ENCODE data around the gene SYAP1.
"Not testable (repeated sequence)": the region's sequence is repeated elsewhere in the genome, so short reads cannot be mapped to it uniquely, and the experiment has no call there.

Gene SYAP1, protein sequence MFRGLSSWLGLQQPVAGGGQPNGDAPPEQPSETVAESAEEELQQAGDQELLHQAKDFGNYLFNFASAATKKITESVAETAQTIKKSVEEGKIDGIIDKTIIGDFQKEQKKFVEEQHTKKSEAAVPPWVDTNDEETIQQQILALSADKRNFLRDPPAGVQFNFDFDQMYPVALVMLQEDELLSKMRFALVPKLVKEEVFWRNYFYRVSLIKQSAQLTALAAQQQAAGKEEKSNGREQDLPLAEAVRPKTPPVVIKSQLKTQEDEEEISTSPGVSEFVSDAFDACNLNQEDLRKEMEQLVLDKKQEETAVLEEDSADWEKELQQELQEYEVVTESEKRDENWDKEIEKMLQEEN

DNA sequence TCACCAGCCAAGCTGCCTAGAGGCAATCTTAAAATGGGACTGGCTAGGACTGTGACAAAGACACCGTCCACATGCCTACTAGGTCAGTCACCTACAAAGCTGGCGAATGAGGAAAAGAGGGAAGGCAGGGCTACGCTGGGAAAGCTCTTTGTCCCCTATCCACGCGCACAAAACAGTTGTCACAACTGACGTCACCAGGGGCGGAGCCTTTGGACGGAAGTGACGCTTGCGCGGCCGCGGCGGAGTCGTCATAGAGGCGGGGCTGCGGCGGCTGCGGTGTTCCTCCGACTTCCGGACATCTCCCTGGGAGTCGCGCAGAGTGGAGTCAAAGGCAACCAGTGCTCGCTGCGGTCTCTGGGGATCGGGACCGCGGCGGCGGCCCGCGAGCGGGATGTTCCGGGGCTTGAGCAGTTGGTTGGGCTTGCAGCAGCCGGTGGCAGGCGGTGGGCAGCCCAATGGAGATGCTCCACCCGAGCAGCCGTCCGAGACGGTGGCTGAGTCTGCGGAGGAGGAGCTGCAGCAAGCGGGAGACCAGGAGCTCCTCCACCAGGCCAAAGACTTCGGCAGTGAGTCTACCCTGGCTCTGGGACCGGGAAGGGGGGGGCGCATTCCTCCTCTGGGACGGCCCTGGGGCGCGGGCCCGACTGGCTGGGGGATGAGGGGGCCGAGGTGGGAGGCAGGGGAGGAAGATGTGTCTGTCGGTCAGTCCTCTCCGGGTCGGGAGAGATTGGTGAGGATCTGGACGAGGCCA, at the start of gene SYAP1:
Gene SYAP1, plus strand, starts transcription at position 279 of the 751 bp plus-strand sequence. Its CDS starts 113 bp downstream, at position 392.
- peak; percentile 97 to 100 (median 100) for DNase-seq

DNA sequence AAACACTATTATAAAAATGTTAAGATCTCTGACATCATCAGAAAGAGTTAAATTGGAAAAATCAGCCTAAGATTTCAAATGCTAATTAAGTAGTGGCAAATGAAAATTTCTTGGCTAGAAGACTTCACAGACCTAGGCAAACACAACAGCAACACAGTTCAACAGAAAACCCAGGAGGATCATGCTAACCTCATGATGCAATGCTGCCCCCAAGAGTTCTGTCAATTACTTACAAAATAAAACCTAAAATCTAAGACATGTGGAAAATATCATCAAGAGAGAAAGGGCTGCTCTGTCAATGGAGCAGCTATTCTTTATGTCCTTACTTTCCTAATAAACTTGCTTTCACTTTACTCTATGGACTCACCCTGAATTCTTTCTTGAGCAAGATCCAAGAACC, 48.4 kb upstream of the SYAP1 start:
- DNase-seq, result peak in 2 of 3 experiments; percentile 40 to 79

DNA sequence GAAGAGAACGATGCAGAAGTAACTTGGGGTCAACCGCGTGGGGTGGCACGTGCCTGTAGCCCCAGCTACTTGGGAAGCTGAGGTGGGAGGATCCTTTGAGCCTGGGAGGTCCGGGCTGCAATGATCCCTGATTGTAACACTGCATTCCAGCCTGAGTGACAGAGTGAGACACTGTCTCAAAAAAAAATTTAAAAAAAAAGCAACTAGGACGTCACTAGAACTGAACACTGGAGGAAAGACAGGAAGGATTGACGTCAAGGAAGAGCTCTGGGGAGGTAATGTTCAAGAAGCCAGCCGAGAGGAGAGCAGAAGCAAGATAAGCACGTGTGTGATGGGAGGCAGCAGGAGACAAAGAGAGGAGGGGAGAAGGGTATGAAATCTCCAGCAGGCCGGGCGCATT, 40.7 kb upstream of the SYAP1 start:
- DNase-seq, result no peak

DNA sequence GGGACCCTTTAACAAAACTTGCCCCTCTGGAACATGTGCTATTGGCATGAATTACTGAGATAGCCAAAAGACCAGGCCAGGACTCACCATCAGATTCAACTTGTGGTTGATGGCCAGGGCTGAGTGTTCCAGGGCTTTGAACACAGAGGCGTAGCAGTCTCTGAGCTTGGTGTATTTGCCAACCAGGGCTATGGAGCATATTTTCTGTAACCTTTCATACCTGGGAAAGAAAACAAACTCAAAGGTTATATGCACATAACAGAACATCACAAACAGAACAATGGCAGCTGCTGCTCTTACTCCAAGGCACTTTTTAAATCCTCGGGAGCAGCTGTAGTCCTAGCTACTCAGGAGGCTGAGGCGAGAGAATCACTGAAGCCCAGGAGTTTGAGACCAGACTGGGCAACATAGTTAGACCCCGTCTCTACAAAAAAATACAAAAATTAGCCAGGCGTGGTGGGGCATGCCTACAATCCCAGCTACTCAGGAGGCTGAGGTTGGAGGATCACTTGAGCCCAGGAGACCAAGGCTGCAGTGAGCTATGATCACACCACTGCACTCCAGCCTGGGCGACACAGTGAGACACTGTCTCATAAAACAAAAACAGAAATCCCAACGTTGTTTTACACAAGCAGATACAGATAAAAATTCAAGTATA, 36.3 kb upstream of the SYAP1 start:
- DNase-seq, result no peak

DNA sequence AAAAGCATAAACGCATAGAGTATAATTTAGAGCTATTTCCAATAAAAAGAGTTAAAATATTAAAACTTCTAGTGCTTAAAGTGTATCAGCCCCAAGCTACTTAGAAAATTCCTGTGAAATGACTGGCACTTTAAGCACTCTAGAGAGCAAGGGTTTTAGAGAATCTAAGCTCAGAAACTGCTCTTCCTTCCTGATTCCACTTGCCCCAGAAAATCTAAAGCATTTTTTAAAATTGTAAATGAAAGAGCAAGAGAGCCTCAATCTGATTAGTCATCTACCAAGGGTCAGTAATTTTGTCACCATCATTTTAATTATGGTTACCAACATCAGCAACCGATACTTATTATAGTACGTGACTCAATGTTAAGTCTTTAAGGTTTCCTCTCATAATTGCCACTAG, 31.9 kb upstream of the SYAP1 start:
- no peak for DNase-seq

DNA sequence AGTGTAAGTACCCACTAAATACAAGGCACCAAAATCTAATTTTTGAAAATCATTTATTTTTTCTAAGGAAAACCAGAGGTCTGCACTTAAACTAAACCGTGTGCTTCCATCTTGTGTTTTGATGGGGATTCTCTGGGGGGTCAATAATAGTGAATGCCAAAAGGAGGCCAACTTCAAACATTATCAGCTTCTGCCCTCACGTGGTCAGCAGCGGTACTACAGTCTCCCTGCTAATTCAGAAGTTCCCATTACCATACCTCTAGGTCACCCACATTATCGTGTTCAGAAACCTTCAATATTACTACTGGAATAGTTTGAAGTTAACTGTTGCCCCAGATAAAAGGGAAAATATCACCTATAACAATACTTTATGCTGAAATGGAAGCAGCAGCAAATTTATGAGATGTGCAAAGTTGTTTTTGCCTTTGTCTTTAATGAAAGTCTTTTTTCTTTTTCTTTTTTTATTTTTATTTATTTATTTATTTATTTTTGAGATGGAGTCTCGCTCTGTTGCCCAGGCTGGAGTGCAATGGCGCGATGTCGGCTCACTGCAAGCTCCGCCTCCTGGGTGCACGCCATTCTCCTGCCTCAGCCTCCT, 24.2 kb upstream of the SYAP1 start:
- DNase-seq, result peak; percentile 55 to 83 (median 64)

DNA sequence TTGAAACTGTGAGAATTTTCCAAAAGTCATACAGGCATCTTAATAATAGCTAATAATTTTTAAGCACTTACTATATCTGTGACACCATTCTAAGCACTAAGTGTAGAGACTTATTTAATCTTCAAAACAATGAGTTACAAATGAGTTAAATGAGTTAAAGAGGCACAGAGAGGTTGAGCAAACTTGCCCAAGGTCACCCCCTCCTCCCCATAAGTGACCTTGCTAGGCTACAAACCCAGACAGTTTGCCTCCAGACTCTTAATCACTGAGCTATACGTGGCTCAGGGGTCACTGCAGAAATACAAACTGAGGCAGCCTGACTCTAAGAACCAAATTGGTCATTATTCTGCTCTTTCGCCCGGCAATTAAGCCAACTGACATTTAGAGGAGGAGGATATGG, 22.5 kb upstream of the SYAP1 start:
- no peak for DNase-seq

DNA sequence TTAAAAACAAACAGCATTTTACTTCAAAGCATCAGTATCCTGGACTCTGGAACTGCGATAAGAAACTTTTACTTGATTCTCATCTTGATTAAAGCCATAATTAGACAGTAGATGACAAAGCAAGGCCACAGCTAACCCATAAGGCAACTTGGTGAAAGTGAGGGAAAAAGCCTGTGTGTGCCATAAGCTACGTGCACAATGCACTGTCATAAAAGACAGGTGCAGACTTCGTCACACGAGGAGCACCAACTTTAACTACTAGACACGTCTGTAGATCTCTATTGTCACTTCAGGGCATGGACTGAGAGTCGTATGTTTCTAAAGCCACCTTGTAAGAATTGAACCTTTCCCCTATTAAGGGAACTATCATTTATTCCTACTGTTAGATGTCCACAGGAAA, 20.0 kb upstream of the SYAP1 start:
- DNase-seq, result peak in 1 of 3 experiments; percentile 9

DNA sequence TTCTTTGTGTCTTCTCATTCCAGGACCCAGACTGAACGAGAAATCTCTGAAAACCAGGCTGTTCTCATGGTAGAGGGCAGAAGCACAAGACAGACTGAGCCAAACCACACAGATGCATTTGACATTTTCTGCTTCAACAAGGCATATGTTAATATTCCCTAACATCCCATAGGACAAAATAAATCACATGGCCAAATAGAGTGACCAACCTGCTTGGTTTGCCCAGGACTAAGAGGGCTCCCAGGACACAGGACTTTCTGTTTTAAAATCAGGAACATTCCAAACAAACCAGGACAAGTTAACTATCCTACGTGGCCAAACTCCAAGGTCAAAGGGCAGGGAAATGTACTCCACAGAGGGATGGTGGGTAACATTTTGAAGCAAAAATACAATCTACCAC, 18.7 kb upstream of the SYAP1 start:
- DNase-seq, result no peak

DNA sequence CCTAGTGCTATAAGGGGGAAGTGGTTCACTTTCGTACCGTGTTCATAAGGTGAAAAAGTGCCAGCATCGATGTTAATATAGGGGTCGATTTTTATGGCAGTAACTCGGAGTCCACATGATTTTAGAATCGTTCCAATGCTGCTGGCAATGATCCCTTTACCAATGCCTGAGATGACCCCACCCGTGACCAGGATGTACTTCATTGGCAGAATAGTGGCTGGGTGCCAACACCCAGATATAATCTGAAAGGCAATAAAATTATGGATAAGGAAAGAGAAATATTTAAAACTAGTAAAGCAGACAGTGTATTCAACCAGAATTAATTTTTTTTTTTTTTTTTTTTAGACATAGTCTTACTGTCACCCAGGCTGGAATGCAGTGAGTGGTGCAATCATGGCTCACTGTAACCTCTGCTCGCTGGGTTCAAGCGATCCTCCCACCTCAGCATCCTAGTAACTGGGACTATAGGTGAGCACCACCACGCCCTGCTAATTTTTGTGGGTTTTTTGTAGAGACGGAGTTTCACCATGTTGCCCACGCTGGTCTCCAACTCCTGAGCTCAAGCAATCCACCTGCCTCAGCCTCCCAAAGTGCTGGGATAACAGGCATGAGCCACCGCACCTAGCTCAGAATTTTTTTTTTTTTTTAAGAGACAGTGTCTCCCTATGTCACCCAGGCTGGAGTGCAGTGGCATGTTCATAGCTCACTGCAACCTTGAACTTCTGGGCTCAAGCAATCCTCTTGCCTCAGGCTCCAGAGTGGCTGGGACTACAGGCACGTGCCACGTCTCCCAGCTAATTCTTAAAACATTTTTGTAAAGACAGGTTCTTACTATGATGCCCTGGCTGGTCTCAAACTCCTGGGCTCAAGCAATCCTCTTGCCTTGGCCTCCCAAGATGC, 16.5 kb upstream of the SYAP1 start:
- DNase-seq, result no peak

DNA sequence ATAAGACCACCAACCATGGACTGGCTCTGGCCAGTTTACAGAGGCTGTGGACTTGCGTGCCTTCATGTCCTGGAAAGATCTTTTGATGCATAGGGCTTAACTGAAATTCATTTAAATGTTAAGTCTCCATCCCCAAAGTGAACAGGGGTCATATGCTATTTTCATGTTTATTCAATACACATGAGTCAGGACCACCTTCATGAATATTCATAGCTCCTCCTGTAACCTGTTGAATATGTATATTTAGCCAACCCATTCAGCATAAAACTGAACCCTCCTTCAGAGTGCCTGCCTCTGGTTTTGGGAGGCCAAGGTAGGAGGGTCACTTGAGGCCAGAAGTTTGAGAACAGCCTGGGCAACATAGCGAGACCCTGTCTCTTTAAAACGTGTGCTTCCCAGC, 14.0 kb upstream of the SYAP1 start:
- DNase-seq, result no peak

DNA sequence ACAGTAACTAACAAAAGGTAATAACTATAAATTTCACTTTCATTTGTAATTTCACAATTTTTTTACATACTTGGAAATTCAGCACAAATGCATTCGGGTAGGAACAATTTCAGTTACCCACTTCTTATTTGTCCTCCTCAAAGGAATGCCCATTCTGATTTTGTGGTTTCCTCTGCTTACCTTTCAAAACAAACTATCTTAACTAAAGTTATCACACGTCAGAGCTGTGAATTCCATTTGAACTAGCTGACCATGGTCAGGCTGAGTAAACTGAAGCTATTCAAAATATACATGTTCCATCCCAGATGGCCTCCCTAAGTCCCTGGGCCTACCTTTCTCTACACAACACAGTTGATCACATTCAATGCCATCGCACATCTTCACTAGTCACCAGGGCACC, 11.4 kb upstream of the SYAP1 start:
- no peak for DNase-seq

DNA sequence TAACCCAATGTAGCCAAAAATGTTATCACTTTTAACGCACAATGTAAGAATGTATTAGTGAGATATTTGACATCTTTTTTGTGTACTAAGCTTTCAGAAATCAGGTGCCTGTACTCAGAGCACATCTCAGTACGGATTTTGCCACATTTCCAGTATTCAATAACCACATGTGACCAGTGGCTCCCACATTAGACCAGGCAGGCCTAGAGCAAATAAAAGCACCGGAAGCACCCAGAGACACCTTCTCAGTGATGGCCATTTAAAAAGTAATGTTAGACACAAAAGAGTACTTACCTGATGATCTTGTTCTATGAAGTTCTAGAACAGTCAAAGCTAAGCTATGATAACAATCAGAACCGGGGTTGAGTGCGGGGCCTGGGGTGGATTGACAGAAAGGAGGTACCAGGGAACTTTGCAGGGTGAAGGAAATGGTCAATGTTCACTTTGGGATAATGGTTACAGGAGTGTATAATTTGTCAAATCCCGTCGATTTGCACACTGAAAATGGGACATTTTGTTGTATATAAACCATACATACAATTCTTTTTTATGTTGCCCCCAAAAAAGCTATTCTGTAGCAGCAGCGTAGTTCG, 8.1 kb upstream of the SYAP1 start:
- peak in 1 of 3 experiments; percentile 53 for DNase-seq

DNA sequence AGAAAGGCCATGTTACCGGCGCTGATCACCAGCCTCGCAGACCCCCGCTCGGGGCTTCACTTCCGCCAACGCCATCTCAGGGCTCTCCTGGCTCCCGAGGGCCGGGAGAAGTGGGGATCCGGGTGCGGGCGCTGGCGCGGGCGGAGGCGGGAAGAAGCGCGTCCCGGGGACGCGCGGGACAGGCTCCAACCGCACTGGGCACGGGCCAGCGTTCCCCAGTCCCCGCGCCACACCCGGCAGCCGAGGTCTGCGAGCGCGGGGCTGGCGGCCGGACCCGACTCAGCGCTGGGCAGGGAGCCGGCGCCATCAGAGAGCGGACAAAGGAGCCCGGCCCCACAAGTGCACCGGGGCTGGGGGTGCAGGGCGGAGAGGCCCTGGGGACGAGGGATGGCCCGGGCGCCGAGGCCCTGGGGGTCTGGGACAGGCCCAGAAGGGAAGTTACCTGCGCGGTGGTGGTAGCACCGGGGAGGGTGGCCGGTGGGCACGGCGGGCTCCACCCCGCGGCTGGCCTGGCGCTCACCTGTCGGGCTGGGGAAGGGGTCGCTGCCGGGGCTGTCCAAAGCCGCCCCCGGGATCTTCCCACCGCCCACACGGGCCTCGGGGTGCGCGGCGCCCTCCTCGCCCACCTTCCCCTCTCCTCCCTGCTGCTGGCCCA, 7.4 kb upstream of the SYAP1 start:
- DNase-seq, result peak in 2 of 3 experiments; percentile 74 to 85

DNA sequence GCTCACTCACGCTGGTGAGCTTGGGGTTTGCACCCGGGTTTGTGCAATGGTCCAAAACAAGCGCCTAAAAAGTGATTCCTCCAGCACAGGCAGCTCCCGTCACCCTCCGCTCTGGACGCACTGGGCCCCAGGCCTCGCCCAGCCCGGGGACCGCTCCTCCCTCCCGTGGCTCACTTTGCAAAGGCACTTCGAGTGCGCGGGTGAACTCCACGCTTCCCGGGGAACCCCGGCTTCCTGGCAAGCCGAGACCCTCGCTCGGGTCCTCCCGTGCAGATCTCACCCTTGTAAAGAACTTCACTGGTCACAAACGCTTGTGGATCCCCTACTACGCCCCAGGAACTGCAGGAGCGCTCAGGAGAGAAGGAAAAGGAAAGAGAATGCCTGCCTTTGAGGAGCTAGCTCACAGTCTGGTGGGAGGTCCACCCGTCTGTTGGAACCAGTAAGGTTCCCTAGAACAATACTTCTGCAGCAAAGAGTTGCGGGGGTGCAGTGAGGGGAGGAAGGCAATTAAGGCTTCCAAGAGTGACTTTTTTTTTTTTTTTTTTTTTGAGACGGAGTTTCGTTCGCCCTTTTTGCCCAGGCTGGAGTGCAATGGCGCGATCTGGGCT, 6.8 kb upstream of the SYAP1 start, which contains the start of gene CTPS2:
Gene CTPS2, minus strand, starts transcription at position 122 of the 608 bp plus-strand sequence. CDS start 9,767 bp downstream, outside the sequence.
- peak; percentile 32 to 85 (median 85) for DNase-seq

DNA sequence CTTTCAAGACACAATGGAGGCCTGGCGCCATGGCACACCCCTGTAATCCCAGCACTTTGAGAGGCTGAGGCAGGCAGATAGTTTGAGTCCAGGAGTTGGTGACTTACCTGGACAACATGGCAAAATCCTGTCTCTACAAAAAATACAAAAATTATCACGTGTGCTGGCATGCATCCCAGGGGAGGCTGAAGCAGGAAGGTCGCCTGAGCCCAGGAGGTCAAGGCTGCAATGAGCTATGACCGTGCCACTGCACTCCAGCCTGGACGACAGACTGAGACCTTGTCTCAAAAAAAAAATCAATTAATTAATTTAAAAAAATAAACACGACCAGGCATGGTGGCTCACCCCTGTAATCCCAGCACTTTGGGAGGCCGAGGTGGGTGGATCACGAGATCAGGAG, 4.9 kb upstream of the SYAP1 start:
- no peak for DNase-seq

DNA sequence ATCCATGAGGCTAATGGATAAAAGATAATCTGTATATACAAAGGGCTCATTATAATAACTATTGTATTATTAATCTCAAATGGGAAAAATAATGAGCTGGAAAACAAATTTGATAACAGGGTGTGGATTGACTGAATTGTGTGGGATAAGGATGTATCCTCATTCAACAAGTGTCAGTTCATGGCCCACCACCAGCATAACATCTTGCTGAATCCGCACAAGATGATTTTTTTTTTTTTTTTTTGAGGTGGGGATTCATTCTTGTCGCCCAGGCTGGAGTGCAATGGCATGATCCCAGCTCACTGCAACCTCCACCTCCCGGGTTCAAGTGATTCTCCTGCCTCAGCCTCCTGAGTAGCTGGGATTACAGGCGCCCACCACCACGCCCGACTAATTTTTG, 3.8 kb upstream of the SYAP1 start:
- DNase-seq, result not testable (repeated sequence)

DNA sequence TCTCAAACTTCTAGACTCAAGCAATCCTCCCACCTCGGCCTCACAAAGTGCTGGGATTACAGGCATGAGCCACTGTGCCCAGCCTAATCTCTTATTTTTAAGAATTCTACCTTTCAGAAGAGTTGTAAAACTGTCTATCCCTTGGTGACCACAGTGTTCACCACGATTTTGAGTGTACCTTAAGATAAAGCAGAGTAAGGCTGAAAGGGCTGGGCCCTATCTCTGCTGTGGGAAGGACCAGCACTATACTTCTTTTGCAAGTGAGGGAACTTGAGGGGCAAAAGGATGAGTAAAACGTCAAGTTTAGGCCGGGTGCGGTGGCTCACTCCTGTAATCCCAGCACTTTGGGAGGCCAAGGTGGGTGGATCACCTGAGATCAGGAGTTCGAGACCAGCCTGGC, 3.0 kb upstream of the SYAP1 start:
- DNase-seq, result not testable (repeated sequence)

DNA sequence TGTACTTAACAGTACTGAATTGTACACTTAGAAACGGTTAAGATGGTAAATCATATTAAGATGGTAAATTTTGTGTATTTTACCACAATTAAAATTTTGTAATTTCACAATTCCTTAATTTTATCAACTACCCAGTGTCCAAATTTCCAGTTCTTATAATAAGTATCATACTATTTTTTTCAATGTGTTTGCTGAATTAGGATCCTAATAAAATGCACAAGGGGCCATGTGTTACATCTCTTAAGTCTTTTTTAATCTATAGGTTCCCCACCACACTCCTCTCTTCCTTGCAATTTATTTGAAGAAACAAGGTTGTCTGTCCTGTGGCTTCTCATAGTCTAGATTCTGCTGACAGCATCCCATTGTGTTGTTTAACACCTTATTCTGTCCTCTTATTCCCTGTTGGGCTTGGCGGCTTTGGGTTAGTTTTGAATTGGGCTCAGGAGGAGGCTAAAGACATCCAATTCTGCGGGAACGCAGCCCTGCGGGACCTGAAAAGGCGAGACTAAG, 533 bp upstream of the SYAP1 start:
- DNase-seq, result no peak

DNA sequence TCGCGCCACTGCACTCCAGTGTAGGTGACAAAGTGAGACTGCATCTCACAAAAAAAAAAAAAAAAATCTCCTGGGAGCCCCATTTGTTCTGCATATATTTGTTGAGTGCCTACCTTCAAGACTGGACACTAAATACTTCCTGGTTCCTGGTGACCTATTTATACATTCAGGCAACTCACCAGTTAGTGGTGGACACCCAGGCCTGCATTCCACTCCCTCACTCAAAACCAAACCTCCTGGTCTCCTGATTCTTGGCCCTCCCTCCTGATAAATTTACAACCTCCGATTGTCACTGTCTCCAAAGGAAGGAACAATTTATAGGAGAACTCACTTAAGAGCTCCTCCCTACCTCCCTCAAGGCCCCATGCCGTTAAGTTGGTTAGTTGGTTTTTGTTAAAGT, 3.1 kb downstream of the SYAP1 start:
- no peak for DNase-seq

Data from NCI-H1417 (cell line).